NCI-H128 (cell line): Measurements from ENCODE around the gene ECHDC1.

Experiments used
- DNase-seq: peaks from one replicate; lab custom pipeline; 2025; ENCODE audit not compliant: unreplicated experiment; lab: John Stamatoyannopoulos, UW

The ECHDC1 gene

GRCh38 chr6:127290391-127291265 is 52.8 kb downstream of the ECHDC1 start:
- DNase-seq, result no peak

GRCh38 chr6:127289934-127290333 is 53.5 kb downstream of the ECHDC1 start:
- DNase-seq, result no peak

DNA sequence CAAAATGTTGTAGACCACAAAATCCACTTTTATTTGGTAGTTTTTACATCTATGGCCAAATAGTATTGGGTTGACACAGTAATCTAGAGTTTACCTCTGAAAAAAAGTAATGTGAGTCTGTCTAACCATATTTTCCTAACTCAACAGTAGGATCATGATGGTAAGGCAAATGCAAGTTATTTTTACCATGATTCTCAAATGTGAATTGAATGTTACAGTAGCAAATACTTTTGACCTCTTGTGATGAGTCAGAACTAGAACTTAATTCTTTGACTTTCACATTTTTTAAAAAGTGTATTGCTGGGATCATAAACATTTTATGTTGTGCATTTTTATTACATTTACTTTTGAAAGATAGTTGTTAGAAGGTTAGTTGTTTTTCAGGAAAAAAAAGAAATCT is 54.7 kb downstream of the ECHDC1 start:
- DNase-seq, result no peak

- DNase-seq, result no peak
Observed at GRCh38 chr6:127282184-127282583, 61.2 kb downstream of the ECHDC1 start.

DNA sequence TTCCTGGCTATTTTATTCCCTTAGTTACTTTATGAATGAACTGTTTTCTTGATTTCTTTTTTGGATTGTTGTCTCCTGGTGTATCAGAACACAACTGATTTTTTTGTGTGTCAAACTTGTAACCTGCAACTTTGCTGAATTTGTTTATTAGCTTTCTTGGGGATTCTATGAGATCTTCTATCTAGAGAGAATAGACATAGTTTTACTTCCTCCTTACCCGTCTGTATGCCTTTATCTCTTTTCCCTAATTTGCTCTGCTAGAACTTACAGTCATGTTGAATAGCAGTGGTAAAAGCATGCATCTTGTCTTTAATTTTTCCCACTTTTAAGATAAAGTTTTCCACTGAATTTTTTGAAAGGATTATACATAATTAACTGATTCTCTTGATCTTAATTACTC is 63.6 kb downstream of the ECHDC1 start:
- no peak for DNase-seq

DNA sequence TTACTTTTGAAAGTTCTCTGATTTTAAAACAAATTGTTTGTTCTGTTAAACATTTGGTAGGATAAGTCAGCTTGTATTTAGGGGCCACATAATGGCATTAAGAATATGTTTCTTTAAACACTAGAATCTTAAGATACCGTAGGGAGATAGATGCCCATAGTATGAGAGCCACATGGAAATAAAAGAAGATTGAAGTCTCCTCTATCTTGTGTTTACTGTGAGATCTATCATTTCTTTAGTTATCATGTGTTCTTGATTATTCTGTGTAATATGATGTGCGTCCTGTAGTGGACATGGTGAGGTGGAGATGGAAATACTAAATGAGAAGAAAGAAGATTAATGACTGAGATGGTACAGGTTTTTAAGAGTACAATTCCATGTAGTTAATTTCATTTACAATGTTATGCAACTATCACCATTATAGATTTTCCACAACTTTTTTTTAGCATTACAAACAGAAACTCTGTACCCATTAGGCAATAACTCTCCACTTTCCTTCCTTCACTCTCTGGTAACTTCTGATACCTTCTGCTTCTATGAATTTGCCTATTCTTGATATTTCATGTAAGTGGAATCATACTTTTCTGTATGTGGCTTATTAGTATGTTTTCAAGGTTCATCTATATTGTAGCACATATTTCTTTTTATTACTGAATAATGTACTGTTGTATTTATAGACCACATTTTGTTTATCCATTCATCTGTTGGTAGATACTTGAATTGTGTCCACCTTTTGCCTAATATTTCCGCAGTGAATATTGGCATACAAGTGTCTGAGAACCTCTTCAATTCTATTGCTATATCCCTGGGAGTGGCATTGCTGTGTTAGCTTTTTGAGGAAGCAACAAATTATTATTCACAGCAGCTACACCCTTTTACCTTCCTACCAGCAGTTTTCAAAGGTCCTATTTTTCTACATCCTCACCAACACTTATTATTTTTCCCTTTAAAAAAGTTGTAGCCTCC is 65.2 kb downstream of the ECHDC1 start:
- DNase-seq, result no peak

- no peak for DNase-seq
Observed at GRCh38 chr6:127276331-127276730, 67.1 kb downstream of the ECHDC1 start.

DNA sequence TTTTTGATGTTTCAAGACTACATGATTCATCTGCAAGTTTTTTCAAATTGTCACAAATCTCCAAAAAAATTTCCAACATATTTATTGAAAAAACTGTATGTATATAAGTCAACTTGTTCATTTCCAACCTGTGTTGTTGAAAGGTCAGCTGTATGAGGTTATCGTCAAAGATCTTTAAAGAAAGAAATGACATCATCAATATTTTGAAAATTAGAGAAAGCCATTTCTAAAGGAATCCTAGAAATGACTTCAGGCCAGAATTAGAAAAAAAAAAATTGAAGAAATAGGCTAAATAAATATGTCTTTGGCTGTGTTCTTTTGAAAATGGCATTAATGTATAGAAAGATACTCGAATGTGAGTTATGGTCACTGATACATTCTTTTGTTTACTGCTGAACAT is 69.9 kb downstream of the ECHDC1 start:
- no peak for DNase-seq

DNA sequence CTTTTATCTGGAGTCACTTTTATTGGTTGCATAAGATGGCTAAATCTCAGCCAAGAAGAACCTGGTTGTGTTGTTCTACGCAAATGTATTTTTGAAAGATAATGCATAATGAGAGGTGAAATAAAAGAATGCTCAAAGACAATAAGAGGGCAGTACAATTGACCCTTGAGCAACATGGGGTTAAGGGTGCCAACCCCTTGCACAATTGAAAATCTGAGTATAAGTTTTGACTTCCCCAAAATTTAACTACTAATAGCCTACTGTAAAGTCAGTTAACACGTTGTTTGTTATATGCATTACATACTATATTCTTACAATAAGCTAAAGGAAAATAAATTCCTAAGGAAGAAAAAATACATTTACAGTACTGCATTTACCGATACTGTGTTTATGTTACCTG is 70.8 kb downstream of the ECHDC1 start:
- no peak for DNase-seq

DNA sequence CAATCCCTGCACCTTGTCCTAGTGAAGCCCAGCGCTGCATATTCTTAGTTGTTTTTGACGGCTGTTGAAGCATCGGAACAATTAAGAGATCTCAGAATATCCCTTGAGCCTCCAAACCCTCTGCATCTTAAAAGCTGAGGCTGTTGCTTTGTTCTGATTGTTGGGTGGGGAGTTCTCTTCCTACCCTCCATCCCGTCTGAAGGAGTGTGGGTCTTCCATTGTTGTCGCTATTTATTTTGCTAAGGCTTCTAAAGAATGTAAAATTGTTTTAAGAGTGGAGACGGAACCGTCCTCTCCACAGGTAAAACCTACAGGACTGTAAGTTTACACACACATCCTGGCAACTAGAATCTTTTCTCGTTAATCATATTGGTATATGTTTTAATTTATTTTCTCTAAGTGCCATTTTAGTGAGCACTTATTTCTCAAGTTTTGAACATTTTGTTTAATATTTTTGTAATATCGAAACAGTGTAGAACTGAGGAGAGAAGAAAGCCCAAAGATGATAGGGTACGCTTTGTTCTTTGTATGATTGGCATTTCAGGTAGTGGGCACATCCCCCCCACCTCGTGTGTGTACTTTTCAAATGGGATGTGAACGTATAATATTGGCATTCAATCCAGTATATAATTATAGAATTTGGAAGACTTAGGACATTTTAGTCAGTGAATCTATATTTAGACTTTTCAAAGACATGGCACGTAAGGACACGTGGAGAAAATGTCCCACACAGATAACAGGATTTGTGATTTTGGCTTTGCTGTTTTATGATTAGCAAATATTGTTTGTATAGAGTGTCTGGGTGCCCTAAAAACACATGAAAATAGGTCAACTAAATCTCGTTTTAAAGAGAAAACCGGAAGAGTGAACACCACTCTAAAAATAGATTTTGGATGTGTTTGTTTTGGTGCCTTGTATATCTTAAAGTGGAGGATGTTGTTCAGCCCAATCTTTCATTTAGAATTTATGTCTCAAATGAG is 75.5 kb downstream of the ECHDC1 start:
- no peak for DNase-seq

GRCh38 chr6:127266892-127267645 is 76.3 kb downstream of the ECHDC1 start:
- DNase-seq, result peak; percentile 5

DNA sequence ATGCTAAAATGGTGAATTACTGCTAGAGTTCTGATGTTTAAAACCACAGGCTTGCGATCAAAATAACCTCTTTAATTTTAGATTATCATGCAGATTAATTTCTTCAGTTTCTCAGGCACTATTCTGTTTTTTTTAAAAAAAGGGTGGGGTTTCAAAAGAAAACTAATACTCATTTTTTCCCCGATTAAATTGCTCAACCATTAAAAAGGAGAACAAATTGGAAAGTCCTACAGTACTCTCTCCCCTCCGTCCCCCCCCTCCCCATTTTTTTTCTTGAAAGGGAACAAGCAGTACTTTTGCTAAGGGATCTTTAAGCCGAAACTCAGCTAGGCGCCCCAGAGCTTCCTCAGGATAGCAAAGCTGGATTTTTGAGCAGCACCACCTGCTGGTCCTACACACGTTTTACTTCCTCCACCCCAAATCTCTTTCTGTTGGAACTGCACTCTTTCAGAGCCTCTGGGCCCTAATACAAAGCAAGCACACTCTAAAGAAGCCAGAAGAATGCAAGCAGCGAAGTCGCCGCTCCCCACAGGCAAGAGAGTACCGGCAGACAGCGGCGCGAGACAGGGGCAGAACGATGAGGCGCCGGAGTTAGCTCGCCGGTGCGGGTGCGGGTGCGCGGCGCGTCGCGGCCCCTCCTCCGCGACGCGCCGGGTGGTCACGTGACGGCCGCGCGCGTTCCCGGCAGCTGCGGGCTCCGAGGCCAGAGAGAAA is 77.1 kb downstream of the ECHDC1 start, which contains the start of gene RNF146:
Gene RNF146, plus strand, starts transcription at position 687 of the 714 bp plus-strand sequence. CDS start 13,475 bp downstream, outside the sequence.
- DNase-seq, result peak; percentile 69

- DNase-seq, result no peak
Observed at GRCh38 chr6:127263481-127263880, 79.9 kb downstream of the ECHDC1 start.

DNA sequence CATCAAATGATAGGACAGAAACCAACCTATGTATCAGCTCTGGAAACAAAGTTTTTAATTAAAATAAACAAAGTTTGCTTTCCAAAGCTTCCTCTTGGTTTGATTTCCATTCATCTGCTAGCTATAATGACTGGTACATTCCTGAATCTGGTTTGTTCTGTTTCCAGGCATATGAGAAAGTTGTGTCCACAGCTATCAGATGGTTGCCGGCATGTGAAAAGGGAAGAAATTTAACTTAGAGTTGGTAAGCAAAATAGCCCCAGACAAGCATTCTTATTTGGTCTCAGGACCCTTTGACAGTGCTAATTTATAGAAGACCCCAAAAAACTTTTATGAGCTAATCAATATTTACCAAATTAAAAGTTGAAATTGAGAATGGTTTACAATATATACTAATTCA is 80.5 kb downstream of the ECHDC1 start:
- DNase-seq, result no peak

GRCh38 chr6:127255286-127255685 is 88.1 kb downstream of the ECHDC1 start:
- no peak for DNase-seq

GRCh38 chr6:127249621-127250020 is 93.8 kb downstream of the ECHDC1 start:
- no peak for DNase-seq

GRCh38 chr6:127247114-127248096 is 96.0 kb downstream of the ECHDC1 start:
- DNase-seq, result no peak

- DNase-seq, result no peak
Observed at GRCh38 chr6:127243501-127243900, 99.9 kb downstream of the ECHDC1 start.
